Lung (tissue), 12 donors: Measurements from ENCODE around the gene ZBED6. TPM values are rescaled to one million over a fixed set of nuclear protein-coding genes. Genes with fewer than 3 reads are reported as not detected.
"Not testable (repeated sequence)": the region's sequence is repeated elsewhere in the genome, so short reads cannot be mapped to it uniquely, and the experiment has no call there.

Experiments used
- ATAC-seq: fragments of 200-7000 bp; cut with Tn5 transposase; one replicate; pipeline ENCODE4 v1.9.1; 2020; ENCODE audit warnings: moderate number of reproducible peaks; ENCODE audit not compliant: insufficient read depth, low FRiP score
- DNase-seq, 3 donors: peaks; one replicate each; pipeline ENCODE4 v3.0.0-alpha.2; 2013 to 2017
- H3K27ac ChIP-seq, 2 donors: one replicate each; pipeline ENCODE4 v1.5.1; 2013; ENCODE audit warnings: mild to moderate bottlenecking in 2 of 2, moderate library complexity in 2 of 2, control low read depth in 1 of 2, inconsistent platforms in 1 of 2, low read depth in 1 of 2, low read length in 1 of 2
- H3K27me3 ChIP-seq, 3 donors: one replicate each; pipeline ENCODE4 v1.5.1; 2013; ENCODE audit warnings: low read length in 2 of 3; ENCODE audit not compliant: control insufficient read depth in 3 of 3, insufficient read depth in 3 of 3
- H3K36me3 ChIP-seq, 4 donors: one replicate each; pipeline ENCODE4 v1.5.1; 2013; ENCODE audit warnings: low read length in 4 of 4, mild to moderate bottlenecking in 1 of 4, moderate library complexity in 1 of 4; ENCODE audit not compliant: control insufficient read depth in 4 of 4, insufficient read depth in 4 of 4
- H3K4me1 ChIP-seq, 5 donors: one replicate each; pipeline ENCODE4 v1.5.1; 2013; ENCODE audit warnings: low read length in 5 of 5, mild to moderate bottlenecking in 2 of 5, moderate library complexity in 1 of 5; ENCODE audit not compliant: control insufficient read depth in 5 of 5, insufficient read depth in 5 of 5
- H3K4me3 ChIP-seq: one replicate; pipeline ENCODE4 v1.5.1; 2013; ENCODE audit warnings: mild to moderate bottlenecking, control low read depth, moderate library complexity
- H3K9ac ChIP-seq, 2 donors: one replicate each; pipeline ENCODE4 v1.5.1; 2013; ENCODE audit warnings: low read length in 2 of 2, control low read depth in 1 of 2; ENCODE audit not compliant: insufficient read depth in 1 of 2
- H3K9me3 ChIP-seq, 4 donors: one replicate each; pipeline ENCODE4 v1.5.1; 2013; ENCODE audit warnings: low read length in 3 of 4, mild to moderate bottlenecking in 1 of 4, moderate library complexity in 1 of 4; ENCODE audit not compliant: control insufficient read depth in 4 of 4, insufficient read depth in 3 of 4
- WGBS, 2 donors: extraction: QIAGEN DNeasy Blood & Tissue Kit; methylation state at CpG; one replicate each; pipeline ENCODE4 v1.1.7; 2013; 5-methylcytosine and 5-hydroxymethylcytosine counted together
- polyA plus RNA-seq, 2 donors: library from polyadenylated mRNA; stranded (reverse); fragments of 200-250 nt; gene quantifications; one replicate each; pipeline ENCODE4 v1.2.1, GENCODE V29; 2013
- total RNA-seq, 2 donors: library from RNA; depleted of rRNA in 1 of 2; stranded (reverse); fragments of >200 nt in 1 of 2; gene quantifications; one replicate each; pipeline ENCODE4 v1.2.1, GENCODE V29; 2014 to 2021
- TF ChIP-seq, protein P1 (sequence below): IDR thresholded peaks from 2 replicates; pipeline ENCODE4 v1.5.1; 2012; ENCODE audit warnings: mild to moderate bottlenecking; ENCODE audit errors: control extremely low read depth, extremely low read depth
- donor health status: control.
- donor health status: control.
- donor health status: Bipolar disorder and iron deficiency.
- donor health status: healthy.
- donor health status: DM: yes; HTN: yes; CAD: no.

ZBED6 gene
- total and polyA plus RNA-seq, 4 donors, result 1.4 to 27.1 (median 11.9) TPM

DNA sequence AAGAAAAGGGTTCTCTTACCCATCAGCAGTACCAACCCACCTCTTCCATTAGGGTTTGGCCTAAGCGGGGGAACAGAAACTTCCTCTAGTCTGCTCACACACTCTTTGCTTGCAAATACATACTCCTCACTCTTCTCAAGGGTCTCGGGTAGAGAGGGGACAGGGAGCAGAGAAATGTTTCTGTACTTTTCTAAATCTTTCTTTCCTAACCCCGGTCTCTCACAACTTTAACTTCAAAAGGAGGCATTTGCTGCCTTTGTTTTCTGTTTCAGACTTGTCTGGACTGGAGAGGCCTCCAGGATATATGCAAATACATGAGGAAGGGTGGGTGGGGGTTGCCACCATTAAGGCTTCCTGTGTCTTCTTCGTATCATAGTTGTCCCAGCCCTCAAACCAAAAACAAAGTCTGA lies 41.0 kb upstream of the ZBED6 start:
- H3K4me1 ChIP-seq, result no peaks in the 10 kb centered on the region
- TF ChIP-seq, protein P1, sequence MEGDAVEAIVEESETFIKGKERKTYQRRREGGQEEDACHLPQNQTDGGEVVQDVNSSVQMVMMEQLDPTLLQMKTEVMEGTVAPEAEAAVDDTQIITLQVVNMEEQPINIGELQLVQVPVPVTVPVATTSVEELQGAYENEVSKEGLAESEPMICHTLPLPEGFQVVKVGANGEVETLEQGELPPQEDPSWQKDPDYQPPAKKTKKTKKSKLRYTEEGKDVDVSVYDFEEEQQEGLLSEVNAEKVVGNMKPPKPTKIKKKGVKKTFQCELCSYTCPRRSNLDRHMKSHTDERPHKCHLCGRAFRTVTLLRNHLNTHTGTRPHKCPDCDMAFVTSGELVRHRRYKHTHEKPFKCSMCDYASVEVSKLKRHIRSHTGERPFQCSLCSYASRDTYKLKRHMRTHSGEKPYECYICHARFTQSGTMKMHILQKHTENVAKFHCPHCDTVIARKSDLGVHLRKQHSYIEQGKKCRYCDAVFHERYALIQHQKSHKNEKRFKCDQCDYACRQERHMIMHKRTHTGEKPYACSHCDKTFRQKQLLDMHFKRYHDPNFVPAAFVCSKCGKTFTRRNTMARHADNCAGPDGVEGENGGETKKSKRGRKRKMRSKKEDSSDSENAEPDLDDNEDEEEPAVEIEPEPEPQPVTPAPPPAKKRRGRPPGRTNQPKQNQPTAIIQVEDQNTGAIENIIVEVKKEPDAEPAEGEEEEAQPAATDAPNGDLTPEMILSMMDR, result no peak
- no peak overlapping the region for H3K4me3 ChIP-seq
- no peak for ATAC-seq
- DNase-seq, result no peak
- H3K9me3 ChIP-seq, result no peaks in the 10 kb centered on the region
- WGBS, 2 donors, result 71% methylated on average over 4 of the region's 4 CpGs
- H3K9ac ChIP-seq, result no peak overlapping the region
- no peak overlapping the region for H3K27ac ChIP-seq
- no peaks in the 10 kb centered on the region for H3K36me3 ChIP-seq
- no peaks in the 10 kb centered on the region for H3K27me3 ChIP-seq

DNA sequence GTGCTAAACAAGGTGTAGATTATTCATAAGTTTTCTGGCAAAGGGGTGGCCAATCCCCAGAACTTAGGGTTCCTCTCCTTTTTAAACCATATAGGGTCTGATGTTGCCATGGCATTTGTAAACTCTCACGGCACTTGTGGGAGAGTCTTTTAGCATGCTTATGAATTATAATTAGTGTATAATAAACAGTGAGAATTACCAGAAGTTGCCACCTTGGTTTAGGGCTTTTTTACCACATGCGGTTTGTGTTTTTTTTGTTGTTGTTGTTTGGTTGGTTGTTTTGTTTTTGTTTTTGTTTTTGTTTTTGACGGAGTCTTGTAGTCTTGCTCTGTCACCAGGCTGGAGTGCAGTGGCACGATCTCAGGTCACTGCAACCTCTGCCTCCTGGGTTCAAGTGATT lies 39.4 kb upstream of the ZBED6 start:
- H3K36me3 ChIP-seq, result no peaks in the 10 kb centered on the region
- H3K27ac ChIP-seq, result no peak overlapping the region
- 85 to 86% methylated on average over 4 of the region's 4 CpGs for WGBS, 2 donors
- no peak overlapping the region for H3K4me3 ChIP-seq
- H3K9ac ChIP-seq, result no peak overlapping the region
- ATAC-seq (no peak), DNase-seq (no peak)
- H3K27me3 ChIP-seq, result no peaks in the 10 kb centered on the region
- no peaks in the 10 kb centered on the region for H3K4me1 ChIP-seq
- TF ChIP-seq, protein P1, result no peak
- no peaks in the 10 kb centered on the region for H3K9me3 ChIP-seq

DNA sequence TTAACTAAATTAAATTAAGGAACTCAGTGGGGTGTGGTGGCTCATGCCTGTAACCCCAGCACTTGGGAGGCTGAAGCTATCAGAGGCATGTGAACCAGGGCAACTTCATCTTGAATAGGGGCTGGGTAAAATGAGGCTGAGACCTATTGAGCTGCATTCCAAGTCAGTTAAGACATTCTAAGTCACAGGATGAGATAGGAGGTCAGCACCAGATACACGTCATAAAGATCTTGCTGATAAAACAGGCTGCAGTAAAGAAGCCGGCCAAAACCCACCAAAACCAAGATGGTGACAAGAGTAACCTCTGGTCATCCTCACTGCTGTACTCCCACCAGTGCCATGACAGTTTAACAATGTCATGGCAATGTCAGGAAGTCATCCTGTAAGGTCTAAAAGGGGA lies 36.7 kb upstream of the ZBED6 start:
- ATAC-seq, H3K36me3 ChIP-seq, H3K4me3 ChIP-seq, DNase-seq, H3K4me1 ChIP-seq, H3K27ac ChIP-seq, H3K27me3 ChIP-seq, H3K9me3 ChIP-seq, H3K9ac ChIP-seq: not testable (repeated sequence)
- WGBS, 2 donors, result 93% methylated on average over 2 of the region's 2 CpGs

DNA sequence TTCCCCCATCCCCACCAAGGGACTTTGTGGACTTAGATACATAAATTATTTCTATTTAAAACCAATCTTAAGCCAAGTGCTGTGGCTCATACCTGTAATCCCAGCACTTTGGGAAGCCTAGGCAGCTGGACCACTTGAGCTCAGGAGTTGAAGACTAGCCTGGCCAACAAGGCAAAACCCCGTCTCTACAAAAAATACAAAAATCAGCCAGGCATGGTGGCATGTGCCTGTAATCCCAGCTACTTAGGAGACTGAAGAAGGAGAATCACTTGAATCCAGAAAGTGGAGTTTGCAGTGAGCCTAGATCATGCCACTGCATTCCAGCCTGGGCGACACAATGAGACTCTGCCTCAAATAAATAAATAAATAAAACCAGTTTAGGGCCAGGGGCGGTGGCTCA lies 34.9 kb upstream of the ZBED6 start:
- no peaks in the 10 kb centered on the region for H3K9me3 ChIP-seq
- DNase-seq (no peak), ATAC-seq (no peak)
- no peak overlapping the region for H3K4me3 ChIP-seq
- no peak overlapping the region for H3K27ac ChIP-seq
- no peaks in the 10 kb centered on the region for H3K27me3 ChIP-seq
- H3K4me1 ChIP-seq, result peaks cover 0 to 1% (median 0%) of the 10 kb centered on the region in 5 donors
- TF ChIP-seq, protein P1, result no peak
- no peak overlapping the region for H3K9ac ChIP-seq
- 95 to 96% methylated on average over 3 of the region's 3 CpGs for WGBS, 2 donors
- H3K36me3 ChIP-seq, result no peaks in the 10 kb centered on the region

DNA sequence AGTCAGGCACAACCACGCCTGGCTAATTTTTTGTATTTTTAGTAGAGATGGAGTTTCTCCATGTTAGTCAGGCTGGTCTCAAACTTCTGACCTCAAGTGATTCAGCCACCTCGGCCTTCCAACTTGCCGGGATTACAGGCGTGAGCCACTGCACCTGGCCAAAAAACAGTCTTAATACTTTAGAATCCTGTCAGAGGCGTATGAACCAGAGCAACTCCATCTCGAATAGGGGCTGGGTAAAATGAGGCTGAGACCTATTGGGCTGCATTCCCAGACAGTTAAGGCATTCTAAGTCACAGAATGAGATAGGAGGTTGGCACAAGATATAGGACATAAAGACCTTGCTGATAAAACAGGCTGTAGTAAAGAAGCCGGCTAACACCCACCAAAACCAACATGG lies 33.5 kb upstream of the ZBED6 start:
- H3K27ac ChIP-seq, H3K4me1 ChIP-seq, H3K9me3 ChIP-seq, H3K9ac ChIP-seq, DNase-seq, H3K4me3 ChIP-seq, H3K27me3 ChIP-seq, ATAC-seq, H3K36me3 ChIP-seq: not testable (repeated sequence)
- 91 to 95% methylated on average over 7 of the region's 7 CpGs for whole genome bisulfite sequencing, 2 donors
